Trophoblast cell (in vitro differentiated cells and primary cell): ENCODE measurements around the gene AUTS2.
A peak's percentile ranks its signal among the peaks of the same experiment; 100 is the strongest.

Experiments used
- DNase-seq, 2 donors: peaks; one replicate each; pipeline ENCODE4 v3.0.0-alpha.2; 2016
- H2AFZ ChIP-seq: 2 replicates; pipeline ENCODE4 v1.6.1; 2013; ENCODE audit warnings: low read length, moderate library complexity, mild to moderate bottlenecking; ENCODE audit not compliant: insufficient read depth, poor library complexity
- H2AK5ac ChIP-seq: 2 replicates; pipeline ENCODE4 v1.6.1; 2013; ENCODE audit warnings: mild to moderate bottlenecking, low read length
- H2BK120ac ChIP-seq: 2 replicates; pipeline ENCODE4 v1.6.1; 2013; ENCODE audit warnings: low read length, mild to moderate bottlenecking, moderate library complexity; ENCODE audit not compliant: insufficient read depth, poor library complexity
- H2BK12ac ChIP-seq: 2 replicates; pipeline ENCODE4 v1.6.1; 2013; ENCODE audit warnings: mild to moderate bottlenecking, low read length, moderate library complexity
- H2BK5ac ChIP-seq: 2 replicates; pipeline ENCODE4 v1.6.1; 2013; ENCODE audit warnings: low read length, low read depth, moderate library complexity, mild to moderate bottlenecking; ENCODE audit not compliant: poor library complexity
- H3K14ac ChIP-seq: 2 replicates; pipeline ENCODE4 v1.6.1; 2013; ENCODE audit warnings: mild to moderate bottlenecking, low read length
- H3K18ac ChIP-seq: 2 replicates; pipeline ENCODE4 v1.6.1; 2013; ENCODE audit warnings: mild to moderate bottlenecking, low read length
- H3K23ac ChIP-seq: 2 replicates; pipeline ENCODE4 v1.6.1; 2013; ENCODE audit warnings: low read length
- H3K27ac ChIP-seq: 2 replicates; pipeline ENCODE4 v1.5.1; 2013; ENCODE audit warnings: low read depth, mild to moderate bottlenecking, inconsistent platforms, low read length, moderate library complexity
- H3K27me3 ChIP-seq: 2 replicates; pipeline ENCODE4 v1.6.1; 2013; ENCODE audit warnings: inconsistent platforms, mild to moderate bottlenecking, low read length, moderate library complexity; ENCODE audit not compliant: insufficient read depth
- H3K36me3 ChIP-seq, 2 experiments: 1 replicate in 1 of 2; 2 replicates in 1 of 2; pipeline ENCODE4 v1.6.1; 2013; ENCODE audit warnings: low read length in 2 of 2, mild to moderate bottlenecking in 2 of 2, moderate library complexity in 1 of 2; ENCODE audit not compliant: insufficient read depth in 2 of 2, control insufficient read depth in 1 of 2
- H3K4ac ChIP-seq: 2 replicates; pipeline ENCODE4 v1.6.1; 2013; ENCODE audit warnings: low read depth, mild to moderate bottlenecking, low read length, moderate library complexity
- H3K4me1 ChIP-seq, 2 experiments: 1 replicate in 1 of 2; 2 replicates in 1 of 2; pipeline ENCODE4 v1.6.1; 2013; ENCODE audit warnings: low read length in 2 of 2, mild to moderate bottlenecking in 2 of 2, moderate library complexity in 1 of 2; ENCODE audit not compliant: insufficient read depth in 2 of 2, control insufficient read depth in 1 of 2
- H3K4me2 ChIP-seq: 2 replicates; pipeline ENCODE4 v1.6.1; 2013; ENCODE audit warnings: inconsistent platforms, mild to moderate bottlenecking, low read length, moderate library complexity
- H3K4me3 ChIP-seq: 2 replicates; pipeline ENCODE4 v1.5.1; 2013; ENCODE audit warnings: mild to moderate bottlenecking, low read depth, low read length, inconsistent platforms
- H3K79me1 ChIP-seq: one replicate; pipeline ENCODE4 v1.6.1; 2013; ENCODE audit warnings: low read length
- H3K79me2 ChIP-seq: 2 replicates; pipeline ENCODE4 v1.6.1; 2013; ENCODE audit warnings: low read length, mild to moderate bottlenecking; ENCODE audit not compliant: control insufficient read depth, insufficient read depth, poor library complexity
- H3K9ac ChIP-seq: 2 replicates; pipeline ENCODE4 v1.6.1; 2013; ENCODE audit warnings: mild to moderate bottlenecking, low read length
- H3K9me3 ChIP-seq: 2 replicates; pipeline ENCODE4 v1.6.1; 2013; ENCODE audit warnings: low read depth, mild to moderate bottlenecking, control low read depth, inconsistent platforms, low read length; ENCODE audit not compliant: insufficient read depth
- H4K12ac ChIP-seq: 2 replicates; pipeline ENCODE4 v1.6.1; 2013; ENCODE audit warnings: low read depth, mild to moderate bottlenecking, low read length, moderate library complexity
- H4K8ac ChIP-seq: 2 replicates; pipeline ENCODE4 v1.6.1; 2013; ENCODE audit warnings: low read depth, mild to moderate bottlenecking, low read length, moderate library complexity
- H4K91ac ChIP-seq: one replicate; pipeline ENCODE4 v1.6.1; 2013; ENCODE audit warnings: low read depth, mild to moderate bottlenecking, low read length, moderate library complexity
- WGBS: extraction: QIAGEN DNeasy Blood & Tissue Kit; methylation state at CpG from one replicate; pipeline ENCODE4 v1.1.7; 2013; ENCODE audit warnings: missing lambda C conversion rate; ENCODE audit not compliant: insufficient read length, insufficient coverage; ENCODE audit errors: extremely low coverage; 5-methylcytosine and 5-hydroxymethylcytosine counted together

The AUTS2 gene

DNA sequence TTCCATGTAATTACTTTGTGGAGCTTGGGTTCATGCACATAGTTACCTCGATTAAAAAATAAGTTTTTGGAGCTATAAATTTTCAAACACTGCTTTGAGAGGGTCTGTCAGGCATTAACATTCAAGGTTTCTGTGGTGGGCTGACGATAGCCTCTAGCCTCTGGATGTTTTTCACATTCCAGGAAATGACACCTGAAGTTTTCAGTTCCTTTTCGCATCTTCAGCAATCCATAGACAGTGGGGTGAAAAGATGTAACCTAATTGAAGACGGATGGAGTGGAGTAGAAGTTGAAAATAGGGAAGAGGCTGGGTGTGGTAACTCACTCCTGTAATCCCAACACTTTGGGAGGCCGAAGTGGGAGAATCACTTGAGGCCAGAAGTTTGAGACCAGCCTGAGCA is 197.7 kb downstream of the AUTS2 start:
- H4K8ac ChIP-seq, result no peak overlapping the region
- H3K27me3 ChIP-seq, result no peaks in the 10 kb centered on the region
- no CpG with 5 or more reads among the region's 5 CpGs for WGBS
- H4K91ac ChIP-seq, result no peak overlapping the region
- DNase-seq, result no peak
- H2BK12ac ChIP-seq, result no peak overlapping the region
- H3K36me3 ChIP-seq, result no peaks in the 10 kb centered on the region
- H3K9ac ChIP-seq, result no peak overlapping the region
- no peak overlapping the region for H3K4me3 ChIP-seq
- H3K14ac ChIP-seq, result no peak overlapping the region
- no peak overlapping the region for H2AK5ac ChIP-seq
- peaks cover 3 to 12% of the 10 kb centered on the region in 2 experiments for H3K4me1 ChIP-seq
- H3K23ac ChIP-seq, result no peak overlapping the region
- no peak overlapping the region for H4K12ac ChIP-seq
- no peak overlapping the region for H3K27ac ChIP-seq
- H3K79me2 ChIP-seq, result no peaks in the 10 kb centered on the region
- H3K18ac ChIP-seq, result no peak overlapping the region
- no peak overlapping the region for H3K4ac ChIP-seq
- H3K9me3 ChIP-seq, result no peaks in the 10 kb centered on the region
- H3K79me1 ChIP-seq, result peaks cover 9% of the 10 kb centered on the region
- no peak overlapping the region for H2BK120ac ChIP-seq
- H3K4me2 ChIP-seq, result no peak overlapping the region
- H2AFZ ChIP-seq, result no peak overlapping the region
- H2BK5ac ChIP-seq, result no peak overlapping the region

- H3K9me3 ChIP-seq, result no peaks in the 10 kb centered on the region
- WGBS, result no CpG with 5 or more reads among the region's 2 CpGs
- no peak overlapping the region for H2BK120ac ChIP-seq
- no peak overlapping the region for H4K91ac ChIP-seq
- H3K23ac ChIP-seq, result no peak overlapping the region
- no peak overlapping the region for H2AFZ ChIP-seq
- H4K8ac ChIP-seq, result no peak overlapping the region
- peaks cover 3 to 12% of the 10 kb centered on the region in 2 experiments for H3K4me1 ChIP-seq
- H3K4me3 ChIP-seq, result no peak overlapping the region
- no peak overlapping the region for H4K12ac ChIP-seq
- H3K9ac ChIP-seq, result no peak overlapping the region
- no peak for DNase-seq
- H2BK12ac ChIP-seq, result no peak overlapping the region
- no peaks in the 10 kb centered on the region for H3K27me3 ChIP-seq
- no peak overlapping the region for H3K4ac ChIP-seq
- no peak overlapping the region for H3K14ac ChIP-seq
- no peak overlapping the region for H2BK5ac ChIP-seq
- H3K27ac ChIP-seq, result no peak overlapping the region
- no peak overlapping the region for H2AK5ac ChIP-seq
- H3K18ac ChIP-seq, result no peak overlapping the region
- no peaks in the 10 kb centered on the region for H3K36me3 ChIP-seq
- no peak overlapping the region for H3K4me2 ChIP-seq
- H3K79me1 ChIP-seq, result peaks cover 9% of the 10 kb centered on the region
- H3K79me2 ChIP-seq, result no peaks in the 10 kb centered on the region
These were observed 198.1 kb downstream of the AUTS2 start for GRCh38 chr7:69796416-69796815.

GRCh38 chr7:69799048-69799697 is 200.9 kb downstream of the AUTS2 start:
- Histone ChIP-seq H4K8ac (no peak overlapping the region), H3K14ac (peak overlapping the region; percentile 20), H2AFZ (no peak overlapping the region), H3K23ac (no peak overlapping the region), H3K4ac (no peak overlapping the region), H3K4me3 (no peak overlapping the region), H2BK120ac (no peak overlapping the region), H3K4me1 (peaks cover 2 to 16% of the 10 kb centered on the region in 2 experiments), H3K79me1 (peaks cover 15% of the 10 kb centered on the region), H2AK5ac (peak overlapping the region; percentile 30), H4K91ac (peak overlapping the region; percentile 77), H2BK5ac (peak overlapping the region; percentile 12), H2BK12ac (peak overlapping the region; percentile 93), H3K4me2 (no peak overlapping the region), H3K18ac (no peak overlapping the region), H3K27ac (no peak overlapping the region), H3K36me3 (no peaks in the 10 kb centered on the region), H3K79me2 (no peaks in the 10 kb centered on the region), H4K12ac (no peak overlapping the region), H3K27me3 (no peaks in the 10 kb centered on the region), H3K9me3 (no peaks in the 10 kb centered on the region), H3K9ac (no peak overlapping the region)
- no peak for DNase-seq
- WGBS, result no CpG with 5 or more reads among the region's 4 CpGs

- H3K4ac ChIP-seq, result no peak overlapping the region
- H3K4me3 ChIP-seq, result no peak overlapping the region
- H3K9ac ChIP-seq, result no peak overlapping the region
- H3K27me3 ChIP-seq, result no peaks in the 10 kb centered on the region
- H2AK5ac ChIP-seq, result no peak overlapping the region
- no peak overlapping the region for H2AFZ ChIP-seq
- H2BK120ac ChIP-seq, result peak overlapping the region; percentile 30
- no CpG with 5 or more reads among the region's 2 CpGs for WGBS
- H4K8ac ChIP-seq, result no peak overlapping the region
- H3K9me3 ChIP-seq, result no peaks in the 10 kb centered on the region
- H2BK5ac ChIP-seq, result peak overlapping the region; percentile 55
- H3K36me3 ChIP-seq, result no peaks in the 10 kb centered on the region
- peaks cover 2 to 16% of the 10 kb centered on the region in 2 experiments for H3K4me1 ChIP-seq
- peak overlapping the region; percentile 94 for H3K27ac ChIP-seq
- H3K79me2 ChIP-seq, result no peaks in the 10 kb centered on the region
- H4K12ac ChIP-seq, result no peak overlapping the region
- H3K23ac ChIP-seq, result no peak overlapping the region
- H3K14ac ChIP-seq, result no peak overlapping the region
- H4K91ac ChIP-seq, result no peak overlapping the region
- no peak overlapping the region for H2BK12ac ChIP-seq
- peak in 1 of 2 donors; percentile 7 for DNase-seq
- H3K4me2 ChIP-seq, result peak overlapping the region; percentile 38
- H3K79me1 ChIP-seq, result peaks cover 15% of the 10 kb centered on the region
- no peak overlapping the region for H3K18ac ChIP-seq
These were observed 201.7 kb downstream of the AUTS2 start for GRCh38 chr7:69799990-69800389.
